HCT116 (cell line): ENCODE measurements around the gene C2orf81. TPM values are rescaled to one million over a fixed set of nuclear protein-coding genes. Genes with fewer than 3 reads are reported as not detected.

ENCODE experiments used
- ATAC-seq: fragments of 200-7000 bp; cut with Tn5 transposase; 2 replicates; pipeline ENCODE4 v1.9.1; 2020; ENCODE audit warnings: mild to moderate bottlenecking, moderate library complexity
- BruUV-seq: library from RNA; stranded (reverse); fragments of 400-500 nt; replicated peaks from 2 replicates; lab custom pipeline; 2021; lab: Mats Ljungman, UMichigan
- CTCF ChIA-PET: fragments of 300-600 bp; sonication (Branson Sonifier 250); formaldehyde crosslinking; loops from one replicate; lab custom pipeline; 2021; ENCODE audit warnings: antibody characterized with exemption; lab: Charles Lee
- POLR2A ChIA-PET: fragments of 300-600, 350-600 bp; sonication (Branson Sonifier 250); formaldehyde crosslinking; loops from one replicate; lab custom pipeline; 2021; ENCODE audit warnings: antibody characterized with exemption; lab: Charles Lee
- RAD21 ChIA-PET, 2 experiments: fragments of 300-600 bp; sonication (Branson Sonifier 250); formaldehyde crosslinking; loops; one replicate each; lab custom pipeline; 2023; ENCODE audit warnings: low total read pairs in 2 of 2; ENCODE audit not compliant: uncharacterized antibody in 2 of 2, unreplicated experiment in 2 of 2, low non-redundant PET in 1 of 2; lab: Charles Lee
- DNase-seq: peaks from one replicate; pipeline ENCODE4 v3.0.0-alpha.2; 2010; ENCODE audit warnings: low read depth, low spot score
- H2AFZ ChIP-seq: fragments of 200-600 bp; shearing (Covaris generic), sonication (generic); 2 replicates; pipeline ENCODE4 v1.6.1; 2017; ENCODE audit warnings: low read depth, mixed run types, mixed read lengths, antibody characterized with exemption, low read length; ENCODE audit not compliant: poor library complexity, severe bottlenecking
- H3K27ac ChIP-seq: 2 replicates; pipeline ENCODE4 v1.5.1; 2012; ENCODE audit warnings: low read depth, low read length
- H3K27me3 ChIP-seq: fragments of 200-600 bp; sonication (generic); 2 replicates; pipeline ENCODE4 v1.6.1; 2016; ENCODE audit warnings: mixed run types, low read length, mixed read lengths; ENCODE audit not compliant: insufficient read depth
- H3K36me3 ChIP-seq, 2 experiments: fragments of 200-500 bp in 1 of 2; fragments of 200-600 bp in 1 of 2; sonication (Bioruptor generic) in 1 of 2; sonication (generic) in 1 of 2; 2 replicates each; pipeline versions ENCODE4 v1.5.1 to v1.6.1; 2014 to 2016; ENCODE audit warnings: low read length in 2 of 2, inconsistent platforms in 1 of 2, mixed read lengths in 1 of 2, mixed run types in 1 of 2; ENCODE audit not compliant: insufficient read depth in 2 of 2, control insufficient read depth in 1 of 2
- H3K4me1 ChIP-seq, 2 experiments: fragments of 200-600 bp in 1 of 2; sonication (generic) in 1 of 2; 2 replicates each; pipeline versions ENCODE4 v1.5.1 to v1.6.1; 2012 to 2017; ENCODE audit warnings: low read length in 2 of 2, inconsistent platforms in 1 of 2, mild to moderate bottlenecking in 1 of 2, mixed read lengths in 1 of 2, mixed run types in 1 of 2, moderate library complexity in 1 of 2; ENCODE audit not compliant: insufficient read depth in 2 of 2, control insufficient read depth in 1 of 2
- H3K4me2 ChIP-seq: fragments of 200-600 bp; sonication (generic); 2 replicates; pipeline ENCODE4 v1.6.1; 2017; ENCODE audit warnings: mixed run types, low read length, mixed read lengths
- H3K4me3 ChIP-seq, 2 experiments: fragments of 200-600 bp in 1 of 2; sonication (generic) in 1 of 2; replicated peaks in 1 of 2; 2 replicates each; pipeline ENCODE4 v1.5.1; 2011 to 2016; ENCODE audit warnings: low read length in 2 of 2, control low read depth in 1 of 2, low read depth in 1 of 2, mild to moderate bottlenecking in 1 of 2, mixed read lengths in 1 of 2, mixed run types in 1 of 2
- H3K79me2 ChIP-seq: fragments of 200-600 bp; sonication (generic); 2 replicates; pipeline ENCODE4 v1.6.1; 2017; ENCODE audit warnings: mild to moderate bottlenecking, mixed run types, low read length, moderate library complexity, mixed read lengths; ENCODE audit not compliant: insufficient read depth
- H3K9ac ChIP-seq: fragments of 200-600 bp; sonication (generic); 2 replicates; pipeline ENCODE4 v1.6.1; 2016; ENCODE audit warnings: low read length, mixed read lengths
- H3K9me2 ChIP-seq: fragments of 200-600 bp; sonication (generic), shearing (Covaris generic); 2 replicates; pipeline ENCODE4 v1.6.1; 2017; ENCODE audit warnings: mixed run types, mild to moderate bottlenecking, moderate library complexity; ENCODE audit not compliant: insufficient read depth
- H3K9me3 ChIP-seq, 2 experiments: fragments of 200-500 bp in 1 of 2; fragments of 200-600 bp in 1 of 2; sonication (Bioruptor generic) in 1 of 2; sonication (generic) in 1 of 2; 2 replicates each; pipeline ENCODE4 v1.6.1; 2014 to 2017; ENCODE audit warnings: low read length in 2 of 2, mixed read lengths in 2 of 2, inconsistent platforms in 1 of 2, low read depth in 1 of 2, mild to moderate bottlenecking in 1 of 2, mixed run types in 1 of 2, moderate library complexity in 1 of 2; ENCODE audit not compliant: control insufficient read depth in 1 of 2, insufficient read depth in 1 of 2
- H4K20me1 ChIP-seq: fragments of 200-600 bp; sonication (generic), shearing (Covaris generic); 2 replicates; pipeline ENCODE4 v1.6.1; 2017; ENCODE audit warnings: mixed run types, mild to moderate bottlenecking, moderate library complexity; ENCODE audit not compliant: insufficient read depth
- CBX3 ChIP-seq: IDR thresholded peaks from 2 replicates; pipeline ENCODE4 v1.6.1; 2012; ENCODE audit warnings: low read depth
- EZH2 ChIP-seq: fragments of 200-600 bp; sonication (generic); IDR thresholded peaks from 2 replicates; pipeline ENCODE4 v1.6.1; 2017; ENCODE audit warnings: antibody characterized with exemption, mixed run types
- JUND ChIP-seq: IDR thresholded peaks from 2 replicates; pipeline ENCODE4 v1.6.1; 2012
- POLR2A ChIP-seq: IDR thresholded peaks from 2 replicates; pipeline ENCODE4 v1.7.0; 2011; ENCODE audit warnings: borderline replicate concordance; ENCODE audit not compliant: insufficient read depth, insufficient read length; ENCODE audit errors: extremely low read depth
- POLR2AphosphoS5 ChIP-seq: IDR thresholded peaks from 2 replicates; pipeline ENCODE4 v1.6.1; 2011; ENCODE audit warnings: mild to moderate bottlenecking, low read depth, low read length, moderate library complexity
- SP1 ChIP-seq: IDR thresholded peaks from 2 replicates; pipeline ENCODE4 v1.6.1; 2012; ENCODE audit warnings: low read depth
- TCF7L2 ChIP-seq: IDR thresholded peaks from 2 replicates; pipeline ENCODE4 v1.7.0; 2011; ENCODE audit warnings: borderline replicate concordance, inconsistent platforms; ENCODE audit not compliant: insufficient read depth, insufficient read length; ENCODE audit errors: extremely low read depth
- YY1 ChIP-seq: IDR thresholded peaks from 2 replicates; pipeline ENCODE4 v1.6.1; 2011; ENCODE audit warnings: low read length, low read depth, moderate library complexity, mild to moderate bottlenecking; ENCODE audit not compliant: insufficient replicate concordance; ENCODE audit errors: extremely low read depth
- ZBTB33 ChIP-seq: IDR thresholded peaks from 2 replicates; pipeline ENCODE4 v1.6.1; 2011; ENCODE audit warnings: mild to moderate bottlenecking, low read length, moderate library complexity; ENCODE audit not compliant: insufficient replicate concordance; ENCODE audit errors: extremely low read depth
- intact Hi-C: fragments of 100-400 bp; cut with micrococcal nuclease; formaldehyde crosslinking; loops from 2 replicates; pipeline ENCODE4 v1.10.0; 2022
- total RNA-seq: library from RNA; stranded (reverse); gene quantifications from one replicate; pipeline ENCODE4 v1.2.1, GENCODE V29; 2021; ENCODE audit not compliant: unreplicated experiment

C2orf81 gene
- total RNA-seq, 1 experiment from 2014 or later = 6.5 TPM

GRCh38 chr2:74454654-74455511 lies 33.5 kb upstream of the C2orf81 start, which contains the start of gene INO80B:
Gene INO80B, plus strand, starts transcription at chr2:74455087. Its CDS starts 30 bp downstream, at chr2:74455117.
- ATAC-seq = peak; percentile 50
- CTCF ChIA-PET = interaction anchor here (0.9 to 1.3 kb wide), 2 partner anchors 29 to 78 kb away, joined by 4 to 10 read pairs; partner anchors contain the start of genes CCDC142 and TTC31
- RAD21 ChIA-PET = no interaction called here
- Histone ChIP-seq H2AFZ (peak within 1 kb of the TSS; percentile 95), H4K20me1 (no peaks in the 10 kb centered on the region), H3K9me3 (no peaks in the 10 kb centered on the region), H3K9ac (peak within 1 kb of the TSS; percentile 72), H3K4me3 (peak within 1 kb of the TSS; percentile 81 to 84), H3K36me3 (peaks cover 0 to 2% of the 10 kb centered on the region in 2 experiments; a peak in 1 of 4 replicates), H3K79me2 (peaks cover 11% of the 10 kb centered on the region; the same call in 1 of the 2 replicates), H3K27ac (peak within 1 kb of the TSS; percentile 27), H3K27me3 (no peaks in the 10 kb centered on the region)
- intact Hi-C loops = loop anchor here (1.0 to 10.0 kb wide), 4 partner anchors 15 to 1220 kb away; partner anchors contain the start of genes AUP1, CCDC142, CCT7 and HTRA2
- TF ChIP-seq POLR2AphosphoS5 = peak; percentile 79
- TF ChIP-seq TCF7L2 = peak; percentile 36
- TF ChIP-seq CBX3 = no peak
- TF ChIP-seq POLR2A = peak; percentile 83
- no peak for TF ChIP-seq SP1
- peak; percentile 78 for TF ChIP-seq ZBTB33
- no peak for TF ChIP-seq JUND
- TF ChIP-seq EZH2 = no peak
- peak; percentile 99 for TF ChIP-seq YY1
- TF ChIP-seq, all 23 proteins: peak for 5
- DNase-seq = peak; percentile 98
- peak within 1 kb of the TSS; percentile 74 for H3K4me2 ChIP-seq
- peaks cover 12 to 50% of the 10 kb centered on the region in 2 experiments for H3K4me1 ChIP-seq
- H3K9me2 ChIP-seq = no peaks in the 10 kb centered on the region
- POLR2A ChIA-PET = interaction anchor here (0.7 to 2.1 kb wide), 7 partner anchors 10 to 63 kb away, joined by 3 to 10 read pairs (median 5); partner anchors contain the start of genes MOGS, PCGF1 and RTKN
- TSS peak; percentile 37 for BruUV-seq
